ENCODE results near the gene GPD2.
A peak's percentile ranks its signal among the peaks of the same experiment; 100 is the strongest.

GPD2 gene

GRCh38 chr2:156489750-156490465, 53.7 kb downstream of the GPD2 start:
- no peak overlapping the region for H2AK5ac ChIP-seq (ENCODE audit: low read length, severe bottlenecking)
- no peaks in the 10 kb centered on the region for H3K4me1 ChIP-seq (ENCODE audit: control insufficient read depth, insufficient read depth, low read depth, low read length)
- DNase-seq: no peak
- no peak overlapping the region for H4K8ac ChIP-seq (ENCODE audit: low read length)
- no peak overlapping the region for H3K18ac ChIP-seq (ENCODE audit: low read depth in 1 of 2, low read length in 2 of 2)
- H2BK12ac ChIP-seq (ENCODE audit: low read length in 2 of 2): no peak overlapping the region
- H2AFZ ChIP-seq (ENCODE audit: low read depth, low read length): no peak overlapping the region
- no peaks in the 10 kb centered on the region for H3K27me3 ChIP-seq (ENCODE audit: control insufficient read depth in 1 of 2, insufficient read depth in 1 of 2, low read length in 2 of 2)
- H2BK5ac ChIP-seq (ENCODE audit: low read depth, low read length, poor library complexity, severe bottlenecking): no peak overlapping the region
- H2BK120ac ChIP-seq (ENCODE audit: low read depth, low read length): peak overlapping the region; percentile 34
- H3K23ac ChIP-seq (ENCODE audit: low read length in 2 of 2): no peak overlapping the region
- H2BK15ac ChIP-seq (ENCODE audit: low read depth, poor library complexity, severe bottlenecking): no peak overlapping the region
- H3K4ac ChIP-seq (ENCODE audit: low read depth in 1 of 2, low read length in 2 of 2): no peak overlapping the region
- no peak overlapping the region for H3K4me3 ChIP-seq (ENCODE audit: insufficient read depth in 1 of 2, low read depth in 1 of 2, low read length in 2 of 2)
- no peak overlapping the region for H3K4me2 ChIP-seq (ENCODE audit: low read length, poor library complexity, severe bottlenecking)
- peaks cover 14% of the 10 kb centered on the region for H3K79me1 ChIP-seq (replicated peaks; ENCODE audit: low read length, poor library complexity, severe bottlenecking)
- H3K36me3 ChIP-seq (ENCODE audit: control insufficient read depth in 1 of 2, insufficient read depth in 2 of 2, low read depth in 1 of 2, low read length in 2 of 2): no peaks in the 10 kb centered on the region
- H3K9ac ChIP-seq (ENCODE audit: low read length): no peak overlapping the region
- H4K91ac ChIP-seq (ENCODE audit: low read length): no peak overlapping the region
- 100% methylated on average over 4 of the region's 6 CpGs for WGBS
- H3K9me3 ChIP-seq (ENCODE audit: control insufficient read depth, low read length): no peaks in the 10 kb centered on the region
- no peak overlapping the region for H3K14ac ChIP-seq (ENCODE audit: low read length in 2 of 2)
- no peak overlapping the region for H3K27ac ChIP-seq (ENCODE audit: low read length, poor library complexity, severe bottlenecking)

DNA sequence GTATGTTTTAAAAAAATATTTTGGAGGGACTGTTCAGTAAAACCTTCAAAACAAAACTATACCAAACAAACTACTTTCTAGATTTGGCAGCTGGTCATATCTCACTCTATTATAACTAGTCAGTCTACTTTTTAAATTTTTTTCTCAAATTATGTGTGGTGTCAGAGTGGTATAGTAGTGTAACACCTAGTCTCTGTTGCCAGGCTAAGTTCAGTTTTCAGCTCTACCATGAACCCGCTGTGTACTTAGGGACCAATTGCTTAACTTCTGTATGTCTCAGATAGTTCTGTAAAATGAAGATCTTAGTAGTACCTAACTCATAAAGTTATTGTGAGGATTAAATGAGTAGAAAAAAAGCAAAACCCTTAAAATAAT, 54.3 kb downstream of the GPD2 start:
- Histone ChIP-seq H3K18ac (ENCODE audit: low read depth in 1 of 2, low read length in 2 of 2) (no peak overlapping the region), H3K4ac (ENCODE audit: low read depth in 1 of 2, low read length in 2 of 2) (no peak overlapping the region), H3K9me3 (ENCODE audit: control insufficient read depth, low read length) (no peaks in the 10 kb centered on the region), H3K4me3 (ENCODE audit: insufficient read depth in 1 of 2, low read depth in 1 of 2, low read length in 2 of 2) (no peak overlapping the region), H3K36me3 (ENCODE audit: control insufficient read depth in 1 of 2, insufficient read depth in 2 of 2, low read depth in 1 of 2, low read length in 2 of 2) (no peaks in the 10 kb centered on the region), H3K4me1 (ENCODE audit: control insufficient read depth, insufficient read depth, low read depth, low read length) (no peaks in the 10 kb centered on the region), H2BK12ac (ENCODE audit: low read length in 2 of 2) (no peak overlapping the region), H2BK120ac (ENCODE audit: low read depth, low read length) (no peak overlapping the region), H4K91ac (ENCODE audit: low read length) (no peak overlapping the region), H2BK5ac (ENCODE audit: low read depth, low read length, poor library complexity, severe bottlenecking) (no peak overlapping the region), H3K23ac (ENCODE audit: low read length in 2 of 2) (no peak overlapping the region), H3K4me2 (ENCODE audit: low read length, poor library complexity, severe bottlenecking) (no peak overlapping the region), H2AK5ac (ENCODE audit: low read length, severe bottlenecking) (no peak overlapping the region), H2BK15ac (ENCODE audit: low read depth, poor library complexity, severe bottlenecking) (no peak overlapping the region), H4K8ac (ENCODE audit: low read length) (no peak overlapping the region), H3K14ac (ENCODE audit: low read length in 2 of 2) (no peak overlapping the region), H3K27me3 (ENCODE audit: control insufficient read depth in 1 of 2, insufficient read depth in 1 of 2, low read length in 2 of 2) (no peaks in the 10 kb centered on the region), H2AFZ (ENCODE audit: low read depth, low read length) (no peak overlapping the region), H3K79me1 (replicated peaks; ENCODE audit: low read length, poor library complexity, severe bottlenecking) (peaks cover 16% of the 10 kb centered on the region), H3K27ac (ENCODE audit: low read length, poor library complexity, severe bottlenecking) (no peak overlapping the region), H3K9ac (ENCODE audit: low read length) (no peak overlapping the region)
- no CpG with 5 or more reads among the region's 1 CpG for WGBS
- DNase-seq: no peak

DNA sequence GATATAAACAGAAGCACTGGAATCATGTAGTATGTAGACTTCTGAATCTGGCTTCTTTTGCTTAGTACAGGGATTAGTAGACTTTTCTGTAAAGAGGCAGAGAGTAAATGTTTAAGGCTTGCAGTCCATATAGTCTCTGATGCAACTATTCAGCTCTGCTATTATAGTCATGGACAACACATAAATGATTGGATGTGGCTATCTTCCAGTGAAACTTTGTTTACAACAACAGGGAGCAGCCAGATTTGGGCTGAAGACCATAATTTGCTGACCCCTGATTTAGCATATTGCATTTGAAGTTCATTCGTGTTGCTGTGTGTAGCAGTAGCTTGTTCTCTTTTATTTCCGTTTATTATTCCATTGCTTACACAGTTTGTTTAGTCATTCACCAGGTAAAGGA, 55.0 kb downstream of the GPD2 start:
- no peak overlapping the region for H3K4me3 ChIP-seq (ENCODE audit: insufficient read depth in 1 of 2, low read depth in 1 of 2, low read length in 2 of 2)
- WGBS: 83% methylated on average over 1 of the region's 2 CpGs
- no peak overlapping the region for H2BK120ac ChIP-seq (ENCODE audit: low read depth, low read length)
- no peak overlapping the region for H3K4me2 ChIP-seq (ENCODE audit: low read length, poor library complexity, severe bottlenecking)
- H2AK5ac ChIP-seq (ENCODE audit: low read length, severe bottlenecking): no peak overlapping the region
- DNase-seq: no peak
- no peaks in the 10 kb centered on the region for H3K4me1 ChIP-seq (ENCODE audit: control insufficient read depth, insufficient read depth, low read depth, low read length)
- H4K8ac ChIP-seq (ENCODE audit: low read length): no peak overlapping the region
- no peak overlapping the region for H3K23ac ChIP-seq (ENCODE audit: low read length in 2 of 2)
- peaks cover 16% of the 10 kb centered on the region for H3K79me1 ChIP-seq (replicated peaks; ENCODE audit: low read length, poor library complexity, severe bottlenecking)
- H3K18ac ChIP-seq (ENCODE audit: low read depth in 1 of 2, low read length in 2 of 2): peak overlapping the region in 1 of 2 experiments; percentile 52
- no peaks in the 10 kb centered on the region for H3K9me3 ChIP-seq (ENCODE audit: control insufficient read depth, low read length)
- H3K27ac ChIP-seq (ENCODE audit: low read length, poor library complexity, severe bottlenecking): no peak overlapping the region
- H2BK5ac ChIP-seq (ENCODE audit: low read depth, low read length, poor library complexity, severe bottlenecking): no peak overlapping the region
- no peak overlapping the region for H2AFZ ChIP-seq (ENCODE audit: low read depth, low read length)
- peaks cover 0 to 3% of the 10 kb centered on the region in 2 experiments for H3K36me3 ChIP-seq (ENCODE audit: control insufficient read depth in 1 of 2, insufficient read depth in 2 of 2, low read depth in 1 of 2, low read length in 2 of 2)
- no peak overlapping the region for H3K14ac ChIP-seq (ENCODE audit: low read length in 2 of 2)
- no peak overlapping the region for H2BK15ac ChIP-seq (ENCODE audit: low read depth, poor library complexity, severe bottlenecking)
- H3K27me3 ChIP-seq (ENCODE audit: control insufficient read depth in 1 of 2, insufficient read depth in 1 of 2, low read length in 2 of 2): no peaks in the 10 kb centered on the region
- H3K9ac ChIP-seq (ENCODE audit: low read length): no peak overlapping the region
- no peak overlapping the region for H2BK12ac ChIP-seq (ENCODE audit: low read length in 2 of 2)
- H4K91ac ChIP-seq (ENCODE audit: low read length): no peak overlapping the region
- H3K4ac ChIP-seq (ENCODE audit: low read depth in 1 of 2, low read length in 2 of 2): no peak overlapping the region

DNA sequence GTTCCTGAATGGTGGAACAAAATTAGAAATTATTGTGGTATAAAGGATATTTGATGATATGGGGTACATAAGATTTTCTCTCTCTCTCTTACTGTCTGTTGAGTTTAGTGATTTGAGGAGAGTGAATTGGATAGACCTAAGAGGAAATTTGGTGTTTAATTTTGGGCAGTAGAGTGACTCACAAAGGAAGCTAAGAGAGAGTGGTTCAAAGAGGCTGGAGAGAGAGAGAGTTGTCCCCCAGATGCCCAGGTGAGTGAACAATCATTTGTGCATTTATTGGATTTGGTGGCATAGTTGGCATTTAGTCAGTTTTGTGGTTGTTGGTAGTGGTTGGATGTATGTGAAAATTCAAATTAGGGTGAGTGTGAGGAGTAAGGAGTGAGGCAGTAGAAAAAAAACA, 56.8 kb downstream of the GPD2 start:
- Histone ChIP-seq H3K9me3 (ENCODE audit: control insufficient read depth, low read length) (no peaks in the 10 kb centered on the region), H3K9ac (ENCODE audit: low read length) (no peak overlapping the region), H3K4me3 (ENCODE audit: insufficient read depth in 1 of 2, low read depth in 1 of 2, low read length in 2 of 2) (no peak overlapping the region), H2AFZ (ENCODE audit: low read depth, low read length) (no peak overlapping the region), H3K14ac (ENCODE audit: low read length in 2 of 2) (no peak overlapping the region), H3K27me3 (ENCODE audit: control insufficient read depth in 1 of 2, insufficient read depth in 1 of 2, low read length in 2 of 2) (no peaks in the 10 kb centered on the region), H3K4me1 (ENCODE audit: control insufficient read depth, insufficient read depth, low read depth, low read length) (no peaks in the 10 kb centered on the region), H2BK12ac (ENCODE audit: low read length in 2 of 2) (no peak overlapping the region), H3K18ac (ENCODE audit: low read depth in 1 of 2, low read length in 2 of 2) (no peak overlapping the region), H3K4ac (ENCODE audit: low read depth in 1 of 2, low read length in 2 of 2) (no peak overlapping the region), H2AK5ac (ENCODE audit: low read length, severe bottlenecking) (no peak overlapping the region), H3K36me3 (ENCODE audit: control insufficient read depth in 1 of 2, insufficient read depth in 2 of 2, low read depth in 1 of 2, low read length in 2 of 2) (peaks cover 0 to 8% of the 10 kb centered on the region in 2 experiments), H3K23ac (ENCODE audit: low read length in 2 of 2) (no peak overlapping the region), H2BK5ac (ENCODE audit: low read depth, low read length, poor library complexity, severe bottlenecking) (no peak overlapping the region), H3K4me2 (ENCODE audit: low read length, poor library complexity, severe bottlenecking) (no peak overlapping the region), H4K91ac (ENCODE audit: low read length) (no peak overlapping the region), H3K79me1 (replicated peaks; ENCODE audit: low read length, poor library complexity, severe bottlenecking) (peaks cover 8% of the 10 kb centered on the region), H2BK15ac (ENCODE audit: low read depth, poor library complexity, severe bottlenecking) (no peak overlapping the region), H3K27ac (ENCODE audit: low read length, poor library complexity, severe bottlenecking) (no peak overlapping the region), H2BK120ac (ENCODE audit: low read depth, low read length) (no peak overlapping the region), H4K8ac (ENCODE audit: low read length) (no peak overlapping the region)
- DNase-seq: no peak

All from mesenchymal stem cell (in vitro differentiated cells and primary cell).